A673 (cell line): ENCODE data around the gene ORM1. TPM values are rescaled to one million over a fixed set of nuclear protein-coding genes. Genes with fewer than 3 reads are reported as not detected.

Source experiments
- BruUV-seq: library from RNA; stranded (reverse); fragments of 400-500 nt; replicated peaks from 2 replicates; lab custom pipeline; 2021; lab: Mats Ljungman, UMichigan
- CTCF ChIA-PET: fragments of 300-600 bp; sonication (Branson Sonifier 250); formaldehyde crosslinking; loops from one replicate; lab custom pipeline; 2022; ENCODE audit warnings: antibody characterized with exemption; lab: Charles Lee
- POLR2A ChIA-PET: fragments of 300-600 bp; sonication (Branson Sonifier 250); formaldehyde crosslinking; loops from one replicate; lab custom pipeline; 2022; ENCODE audit warnings: antibody characterized with exemption; ENCODE audit not compliant: low non-redundant PET; lab: Charles Lee
- DNase-seq: peaks from one replicate; pipeline ENCODE4 v3.0.0-alpha.2; 2015; ENCODE audit warnings: low spot score
- H3K27ac ChIP-seq: fragments of 200-600 bp; sonication (generic); 2 replicates; pipeline ENCODE4 v1.5.1; 2016; ENCODE audit warnings: mixed run types, low read depth, mild to moderate bottlenecking, mixed read lengths, antibody characterized with exemption, low read length; ENCODE audit not compliant: poor library complexity, severe bottlenecking
- H3K27me3 ChIP-seq: fragments of 200-600 bp; sonication (generic); replicated peaks from 2 replicates; pipeline ENCODE4 v1.6.1; 2017; ENCODE audit warnings: mixed run types, low read depth, mild to moderate bottlenecking, mixed read lengths, antibody characterized with exemption, low read length; ENCODE audit not compliant: insufficient read depth, poor library complexity
- H3K36me3 ChIP-seq: fragments of 200-600 bp; sonication (generic); 2 replicates; pipeline ENCODE4 v1.6.1; 2016; ENCODE audit warnings: mixed run types, mild to moderate bottlenecking, mixed read lengths, antibody characterized with exemption, low read length; ENCODE audit not compliant: insufficient read depth, poor library complexity, severe bottlenecking
- H3K4me1 ChIP-seq: fragments of 200-600 bp; sonication (generic); 2 replicates; pipeline ENCODE4 v1.6.1; 2017; ENCODE audit warnings: mixed run types, mild to moderate bottlenecking, mixed read lengths, antibody characterized with exemption, low read length; ENCODE audit not compliant: insufficient read depth, poor library complexity, severe bottlenecking
- H3K4me3 ChIP-seq: fragments of 200-600 bp; sonication (generic); 2 replicates; pipeline ENCODE4 v1.5.1; 2016; ENCODE audit warnings: low read depth, mixed run types, mild to moderate bottlenecking, mixed read lengths, low read length; ENCODE audit not compliant: poor library complexity, severe bottlenecking
- H3K9me3 ChIP-seq: fragments of 200-600 bp; sonication (generic); 2 replicates; pipeline ENCODE4 v1.6.1; 2016; ENCODE audit warnings: mixed run types, low read depth, mild to moderate bottlenecking, mixed read lengths, antibody characterized with exemption, low read length; ENCODE audit not compliant: poor library complexity, severe bottlenecking
- EZH2 ChIP-seq: fragments of 200-600 bp; sonication (generic); IDR thresholded peaks from 2 replicates; pipeline ENCODE4 v1.6.1; 2017; ENCODE audit warnings: borderline replicate concordance, low read depth, mild to moderate bottlenecking, mixed read lengths, antibody characterized with exemption, low read length; ENCODE audit not compliant: poor library complexity, severe bottlenecking
- intact Hi-C: fragments of 100-400 bp; cut with micrococcal nuclease; formaldehyde crosslinking; loops from one replicate; pipeline ENCODE4 v1.10.0; 2022; ENCODE audit not compliant: unreplicated experiment
- total RNA-seq: library from RNA; stranded (reverse); gene quantifications from 2 replicates; pipeline ENCODE4 v1.2.3, GENCODE V29; 2021
- TF ChIP-seq, protein P1 (sequence below): fragments of 300-800, 200-600 bp; sonication (generic); conservative IDR thresholded peaks from 2 replicates; pipeline ENCODE4 v1.5.1; 2017; ENCODE audit warnings: low read depth, mild to moderate bottlenecking, antibody characterized with exemption, low read length, moderate library complexity, mixed read lengths

The ORM1 gene
- total RNA-seq, 1 experiment from 2014 or later = not detected

DNA sequence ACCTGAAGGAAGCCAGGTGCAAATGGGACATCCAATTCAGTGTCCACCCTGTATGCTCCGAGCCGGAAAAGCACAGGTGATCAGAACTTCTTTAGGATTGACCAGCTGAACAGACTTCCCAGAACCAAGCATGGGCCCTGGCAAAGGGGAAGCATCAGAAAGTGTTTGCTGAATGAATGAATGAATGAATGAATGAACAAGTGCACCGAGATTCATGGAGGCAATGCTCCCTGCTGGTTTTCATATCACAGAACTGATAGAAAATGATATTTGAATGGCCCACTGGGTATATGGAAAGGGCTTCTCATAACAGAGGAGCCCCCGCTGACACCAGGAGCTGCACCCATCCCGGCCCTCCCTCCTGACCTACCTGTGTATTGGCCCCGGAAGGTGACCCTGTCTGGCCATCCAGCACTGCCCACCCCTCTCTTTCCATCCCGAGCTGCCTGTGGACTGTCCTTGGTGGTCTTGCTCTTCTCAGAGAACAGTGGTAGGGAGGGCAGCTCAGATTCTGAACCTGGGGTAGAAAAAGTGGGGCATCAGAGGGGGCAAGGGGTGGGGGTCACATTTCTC lies 22.7 kb downstream of the ORM1 start:
- H3K9me3 ChIP-seq = no peaks in the 10 kb centered on the region
- H3K27me3 ChIP-seq = no peaks in the 10 kb centered on the region
- H3K27ac ChIP-seq = no peak overlapping the region
- TF ChIP-seq EZH2 = no peak
- TF ChIP-seq, protein P1, sequence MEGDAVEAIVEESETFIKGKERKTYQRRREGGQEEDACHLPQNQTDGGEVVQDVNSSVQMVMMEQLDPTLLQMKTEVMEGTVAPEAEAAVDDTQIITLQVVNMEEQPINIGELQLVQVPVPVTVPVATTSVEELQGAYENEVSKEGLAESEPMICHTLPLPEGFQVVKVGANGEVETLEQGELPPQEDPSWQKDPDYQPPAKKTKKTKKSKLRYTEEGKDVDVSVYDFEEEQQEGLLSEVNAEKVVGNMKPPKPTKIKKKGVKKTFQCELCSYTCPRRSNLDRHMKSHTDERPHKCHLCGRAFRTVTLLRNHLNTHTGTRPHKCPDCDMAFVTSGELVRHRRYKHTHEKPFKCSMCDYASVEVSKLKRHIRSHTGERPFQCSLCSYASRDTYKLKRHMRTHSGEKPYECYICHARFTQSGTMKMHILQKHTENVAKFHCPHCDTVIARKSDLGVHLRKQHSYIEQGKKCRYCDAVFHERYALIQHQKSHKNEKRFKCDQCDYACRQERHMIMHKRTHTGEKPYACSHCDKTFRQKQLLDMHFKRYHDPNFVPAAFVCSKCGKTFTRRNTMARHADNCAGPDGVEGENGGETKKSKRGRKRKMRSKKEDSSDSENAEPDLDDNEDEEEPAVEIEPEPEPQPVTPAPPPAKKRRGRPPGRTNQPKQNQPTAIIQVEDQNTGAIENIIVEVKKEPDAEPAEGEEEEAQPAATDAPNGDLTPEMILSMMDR = no peak
- ChIA-PET CTCF (no interaction called here), POLR2A (no interaction called here)
- DNase-seq = no peak
- intact Hi-C loops = no loop called here
- peaks cover 15% of the 10 kb centered on the region for H3K4me1 ChIP-seq
- H3K4me3 ChIP-seq = no peak overlapping the region
- BruUV-seq = no TSS peak
- H3K36me3 ChIP-seq = peaks cover 79% of the 10 kb centered on the region

DNA sequence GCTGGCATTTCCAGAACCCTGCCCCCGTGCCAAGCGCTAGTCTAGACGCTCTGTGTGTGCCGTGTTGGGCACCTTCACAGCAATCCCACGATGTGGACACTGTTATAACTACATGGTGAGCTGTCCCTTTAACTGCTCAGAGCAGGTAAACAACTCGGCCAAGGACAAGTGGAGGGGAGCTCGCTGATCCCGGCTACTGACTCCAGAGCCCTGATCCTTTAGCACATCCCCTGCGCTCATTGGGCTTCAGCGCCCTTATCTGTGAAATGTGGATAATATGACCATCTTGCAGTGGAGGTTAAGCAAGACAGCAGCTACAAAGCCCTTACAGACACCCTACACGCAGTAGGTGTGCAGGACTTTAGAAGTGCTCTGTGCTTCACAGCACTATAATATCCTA lies 23.2 kb downstream of the ORM1 start:
- no peak for DNase-seq
- CTCF ChIA-PET = no interaction called here
- H3K4me1 ChIP-seq = peaks cover 15% of the 10 kb centered on the region
- H3K27ac ChIP-seq = no peak overlapping the region
- no TSS peak for BruUV-seq
- H3K4me3 ChIP-seq = no peak overlapping the region
- TF ChIP-seq, protein P1 = no peak
- no peak for TF ChIP-seq EZH2
- peaks cover 81% of the 10 kb centered on the region for H3K36me3 ChIP-seq
- H3K27me3 ChIP-seq = no peaks in the 10 kb centered on the region
- POLR2A ChIA-PET = no interaction called here
- H3K9me3 ChIP-seq = no peaks in the 10 kb centered on the region
- intact Hi-C loops = no loop called here

DNA sequence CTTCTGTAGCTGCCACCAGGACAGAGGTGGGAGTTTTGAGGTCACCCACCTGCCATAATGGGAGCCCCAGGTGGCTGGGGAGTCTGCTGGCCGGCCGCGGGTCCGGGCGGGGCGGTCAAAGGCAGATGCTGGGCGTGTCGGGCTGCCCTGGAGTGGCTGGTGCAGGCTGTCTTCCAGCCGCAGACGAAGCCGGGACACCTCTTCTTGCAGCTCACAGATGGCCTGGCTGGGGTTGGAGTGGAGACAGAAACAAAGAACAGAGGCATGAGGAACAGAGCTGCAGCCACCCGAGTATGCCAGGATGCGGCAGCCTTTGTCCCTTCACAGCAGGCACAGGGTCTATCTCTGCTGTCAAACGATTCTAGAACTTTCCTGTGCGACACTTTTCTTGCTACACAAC lies 24.8 kb downstream of the ORM1 start:
- H3K4me3 ChIP-seq = no peak overlapping the region
- BruUV-seq = no TSS peak
- H3K36me3 ChIP-seq = peaks cover 73% of the 10 kb centered on the region
- H3K27ac ChIP-seq = peak overlapping the region; percentile 73
- H3K9me3 ChIP-seq = no peaks in the 10 kb centered on the region
- DNase-seq = no peak
- intact Hi-C loops = no loop called here
- H3K27me3 ChIP-seq = no peaks in the 10 kb centered on the region
- peaks cover 15% of the 10 kb centered on the region for H3K4me1 ChIP-seq
- no peak for TF ChIP-seq EZH2
- TF ChIP-seq, protein P1 = no peak
- ChIA-PET POLR2A (no interaction called here), CTCF (no interaction called here)
